Erythroblast (primary cell): ENCODE data around the gene LRRC8C.

Experiments
- GATA1 ChIP-seq: IDR thresholded peaks from 2 replicates; pipeline ENCODE4 v1.6.1; 2011; ENCODE audit warnings: low read depth, mild to moderate bottlenecking, control low read depth, low read length, moderate library complexity
- POLR2A ChIP-seq: IDR thresholded peaks from 2 replicates; pipeline ENCODE4 v1.6.1; 2011; ENCODE audit warnings: mild to moderate bottlenecking, low read length

DNA sequence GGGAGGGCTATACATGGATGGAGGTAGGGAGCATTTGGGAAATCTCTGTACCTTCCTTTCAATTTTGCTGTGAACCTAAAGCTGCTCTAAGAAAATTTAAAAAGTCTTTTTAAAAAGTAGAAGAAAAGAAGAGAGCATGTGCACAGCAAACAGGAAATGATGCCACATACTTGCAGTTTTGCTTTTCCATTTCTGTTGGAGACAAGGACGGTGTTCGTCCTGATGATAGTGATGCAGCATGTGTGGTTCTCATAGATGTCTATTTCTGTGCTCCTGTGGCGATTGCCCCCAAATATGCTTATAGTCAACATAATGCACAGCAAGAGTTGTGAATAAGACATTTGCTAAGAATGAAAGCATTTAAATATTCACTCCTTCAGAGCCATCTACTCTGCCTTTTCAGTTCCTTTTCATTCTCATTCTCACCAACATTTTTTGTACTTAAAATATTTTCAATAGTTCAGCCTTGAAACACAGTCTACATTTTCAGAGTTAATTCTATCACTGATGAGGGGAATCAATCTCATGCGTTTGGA, 66.6 kb downstream of the LRRC8C start:
- TF ChIP-seq POLR2A: no peak
- TF ChIP-seq GATA1: no peak
